SK-N-SH (cell line): ENCODE data around the gene CEP170.

ENCODE experiments used
- CTCF ChIP-seq: fragments of 200-600 bp; sonication (generic); IDR thresholded peaks from 2 replicates; pipeline ENCODE4 v1.6.1; 2017; ENCODE audit warnings: antibody characterized with exemption, mild to moderate bottlenecking, moderate library complexity
- FOXM1 ChIP-seq: IDR thresholded peaks from 2 replicates; pipeline ENCODE4 v1.4.0; 2012; ENCODE audit warnings: low read depth, mild to moderate bottlenecking
- GATA2 ChIP-seq: sonication (generic); formaldehyde crosslinking; IDR thresholded peaks from 2 replicates; pipeline ENCODE4 v1.5.0; 2020; ENCODE audit warnings: mild to moderate bottlenecking, missing genetic modification reagents
- JUND ChIP-seq: IDR thresholded peaks from 2 replicates; pipeline ENCODE4 v1.4.0; 2012
- MEF2A ChIP-seq: IDR thresholded peaks from 2 replicates; pipeline ENCODE4 v1.4.0; 2012; ENCODE audit warnings: low read depth, borderline replicate concordance
- POLR2AphosphoS5 ChIP-seq: IDR thresholded peaks from 2 replicates; pipeline ENCODE4 v1.6.1; 2012; ENCODE audit warnings: low read depth, low read length
- RCOR1 ChIP-seq: fragments of 150-350 bp; IDR thresholded peaks from 2 replicates; pipeline ENCODE4 v1.6.1; 2017; ENCODE audit warnings: antibody characterized with exemption, low read length
- REST ChIP-seq: IDR thresholded peaks from 2 replicates; pipeline ENCODE4 v1.6.1; 2012; ENCODE audit warnings: mild to moderate bottlenecking, low read depth, low read length, moderate library complexity
- RXRA ChIP-seq: IDR thresholded peaks from 2 replicates; pipeline ENCODE4 v1.4.0; 2012; ENCODE audit warnings: low read depth, mild to moderate bottlenecking, borderline replicate concordance
- TAF1 ChIP-seq: IDR thresholded peaks from 2 replicates; pipeline ENCODE4 v1.6.1; 2012; ENCODE audit warnings: low read depth, mild to moderate bottlenecking, low read length, moderate library complexity, borderline replicate concordance
- USF1 ChIP-seq: IDR thresholded peaks from 2 replicates; pipeline ENCODE4 v1.4.0; 2012; ENCODE audit warnings: low read depth, borderline replicate concordance
- USF2 ChIP-seq: fragments of 150-350 bp; IDR thresholded peaks from 2 replicates; pipeline ENCODE4 v1.6.1; 2017; ENCODE audit warnings: antibody characterized with exemption, low read length, low read depth, borderline replicate concordance

- TF ChIP-seq CTCF: no peak
- TF ChIP-seq USF1: no peak
- no peak for TF ChIP-seq JUND
- TF ChIP-seq GATA2: no peak
- TF ChIP-seq RXRA: no peak
- no peak for TF ChIP-seq RCOR1
- no peak; the same call in 1 of the 2 replicates for TF ChIP-seq TAF1
- TF ChIP-seq USF2: no peak
- no peak for TF ChIP-seq FOXM1
- no peak for TF ChIP-seq POLR2AphosphoS5
- no peak for TF ChIP-seq REST
- TF ChIP-seq MEF2A: no peak
These were observed 701 bp downstream of the CEP170 start for GRCh38 chr1:243254233-243254926.
